ENCODE results near the gene HMGB1.

Gene HMGB1

DNA sequence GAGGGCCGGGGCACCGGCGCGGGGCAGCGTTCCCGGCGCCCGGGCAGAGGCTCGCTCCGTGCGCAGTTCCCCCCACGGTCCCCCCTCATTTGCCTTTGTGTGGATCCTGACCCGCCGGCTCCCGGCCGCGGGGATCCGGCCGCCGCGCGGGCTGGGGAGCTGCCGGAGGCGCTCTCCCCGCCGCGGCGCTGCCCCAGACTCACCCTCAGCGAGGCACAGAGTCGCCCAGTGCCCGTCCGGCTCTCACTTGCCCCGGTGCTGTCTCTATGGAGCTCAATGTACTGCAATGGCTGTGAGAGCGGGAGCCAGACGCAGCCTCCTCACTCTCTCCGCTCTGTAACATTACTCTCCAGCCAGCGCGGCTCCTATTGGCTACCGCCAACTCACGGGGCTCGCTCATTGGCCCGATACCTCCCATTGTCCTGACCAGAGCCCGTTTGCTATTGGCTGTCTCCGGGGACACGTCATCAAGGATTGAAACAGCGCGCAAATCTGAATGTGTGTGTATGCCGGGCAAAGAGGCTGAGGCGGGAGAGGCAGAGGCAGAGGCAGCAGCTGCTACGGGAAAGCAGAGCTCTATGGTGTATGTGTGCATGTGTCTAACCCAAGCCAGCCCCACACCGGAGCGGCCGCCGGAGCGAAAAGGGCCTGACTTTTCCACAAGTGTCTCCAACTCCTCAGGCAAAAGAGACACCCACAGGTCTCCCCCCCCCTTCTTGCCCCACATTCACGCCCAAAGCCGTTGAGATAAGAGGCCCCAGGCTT, at the start of gene HMGB1:
TSS of gene HMGB1 (minus strand) at position 344 of the 765 bp plus-strand sequence. CDS start 2,256 bp downstream, outside the sequence.
- peak; percentile 99 for TF ChIP-seq POLR2A (IDR thresholded peaks at IDR 0.05; ENCODE audit: low read length)
- TF ChIP-seq GATA1 (IDR thresholded peaks at IDR 0.05; ENCODE audit: low read depth, low read length) = no peak
- peak; percentile 99 for DNase-seq

DNA sequence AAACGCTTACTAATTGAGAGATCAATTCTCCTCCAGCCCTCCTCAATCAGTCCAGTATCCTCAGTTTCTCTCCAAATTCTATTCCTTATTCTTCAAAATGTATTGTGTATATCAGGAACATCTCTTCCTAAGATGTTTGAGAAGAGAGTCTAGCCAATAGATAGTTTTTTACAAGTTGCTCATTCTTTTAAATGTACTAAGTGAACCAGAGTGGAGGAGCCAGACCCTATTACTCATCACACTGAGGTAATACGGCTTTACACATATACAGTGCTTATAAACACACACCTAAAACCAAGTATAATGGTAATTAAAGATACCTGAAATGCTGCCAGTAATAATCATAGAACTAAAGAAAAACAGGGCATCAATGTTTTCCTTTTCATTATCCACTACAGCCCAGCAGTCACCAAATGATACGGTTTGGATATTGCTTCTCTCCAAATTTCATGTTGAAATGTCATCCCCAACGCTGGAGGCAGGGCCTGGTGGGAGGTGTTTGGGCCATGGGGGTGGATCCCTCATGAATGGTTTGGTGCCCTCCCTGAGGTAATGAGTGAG, 45.2 kb upstream of the HMGB1 start:
- DNase-seq = no peak
- no peak for TF ChIP-seq POLR2A (IDR thresholded peaks at IDR 0.05; ENCODE audit: low read length)
- no peak for TF ChIP-seq GATA1 (IDR thresholded peaks at IDR 0.05; ENCODE audit: low read depth, low read length)

DNA sequence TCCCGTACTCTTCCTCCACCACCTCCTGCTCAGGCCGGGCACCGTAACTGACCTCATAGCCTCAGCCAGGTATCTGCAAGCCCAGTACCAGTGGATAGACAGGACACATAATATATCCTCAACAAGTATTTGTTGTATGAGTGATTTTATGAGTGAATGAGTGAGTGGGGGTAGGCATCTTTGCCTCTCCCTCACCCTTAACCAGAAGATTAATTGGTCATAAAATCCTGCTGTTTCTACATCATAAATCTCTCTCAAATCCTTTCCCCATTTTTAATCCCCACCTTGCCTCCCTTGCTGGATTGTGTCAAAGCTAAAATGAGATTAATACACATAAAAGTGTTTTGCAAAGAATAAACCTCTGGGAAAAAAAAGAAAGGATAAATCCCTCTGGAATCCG, 44.4 kb upstream of the HMGB1 start:
- no peak for DNase-seq
- no peak for TF ChIP-seq POLR2A (IDR thresholded peaks at IDR 0.05; ENCODE audit: low read length)
- TF ChIP-seq GATA1 (IDR thresholded peaks at IDR 0.05; ENCODE audit: low read depth, low read length) = no peak

DNA sequence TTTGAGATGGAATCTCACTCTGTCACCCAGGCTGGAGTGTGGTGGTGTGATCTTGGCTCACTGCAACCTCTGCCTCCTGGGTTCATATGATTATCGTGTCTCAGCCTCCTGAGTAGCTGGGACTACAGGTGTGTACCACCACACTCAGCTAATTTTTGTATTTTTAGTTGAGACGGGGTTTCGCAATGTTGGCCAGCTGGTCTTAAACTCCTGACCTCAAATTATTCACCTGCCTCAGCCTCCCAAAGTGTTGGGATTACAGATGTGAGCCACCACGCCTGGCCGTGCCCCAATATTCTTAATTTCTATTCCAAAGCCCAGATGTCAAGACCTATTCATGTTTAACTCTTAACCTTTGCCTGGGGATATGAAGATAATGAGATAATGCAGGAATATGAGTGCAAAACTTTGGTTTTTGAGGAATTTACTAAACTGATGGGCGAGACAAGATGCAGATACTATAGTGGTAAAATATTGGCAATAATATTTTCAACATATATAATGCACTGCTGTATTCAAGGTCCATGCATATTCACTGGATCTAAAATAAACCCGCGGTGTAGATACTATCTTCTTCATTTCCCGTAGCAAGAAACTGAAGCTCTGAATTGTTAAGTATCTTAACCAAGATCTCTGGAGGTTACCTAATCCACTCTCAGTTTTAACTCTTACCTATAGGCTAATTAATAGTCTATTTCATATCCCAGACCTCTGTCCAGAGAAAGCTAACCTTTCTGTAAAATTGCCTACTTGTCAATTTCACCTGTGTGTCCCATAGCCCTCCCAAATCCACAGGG, 43.7 kb upstream of the HMGB1 start:
- TF ChIP-seq POLR2A (IDR thresholded peaks at IDR 0.05; ENCODE audit: low read length) (no peak), GATA1 (IDR thresholded peaks at IDR 0.05; ENCODE audit: low read depth, low read length) (no peak)
- DNase-seq = no peak

DNA sequence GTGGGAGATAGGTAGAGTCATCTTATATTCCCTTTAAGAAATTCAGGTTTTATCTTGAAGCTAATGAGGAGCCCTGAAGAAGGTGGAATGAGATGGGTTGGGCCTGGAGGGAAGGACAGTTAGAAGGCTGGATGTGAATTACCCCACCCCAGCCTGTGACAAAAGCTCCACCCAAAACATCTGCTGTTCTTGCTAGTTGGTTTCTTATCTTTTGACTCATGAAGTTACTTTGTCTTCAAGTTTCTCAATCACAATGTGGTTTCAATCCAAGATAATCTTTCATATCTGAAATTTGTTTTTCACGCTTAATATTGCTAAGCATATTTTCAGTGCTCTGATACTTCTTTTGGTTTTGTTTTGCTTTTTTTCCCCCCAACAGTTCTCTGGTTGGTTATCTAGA, 38.3 kb upstream of the HMGB1 start:
- TF ChIP-seq POLR2A (IDR thresholded peaks at IDR 0.05; ENCODE audit: low read length) (no peak), GATA1 (IDR thresholded peaks at IDR 0.05; ENCODE audit: low read depth, low read length) (peak; percentile 27)
- DNase-seq = peak; percentile 78 to 93

DNA sequence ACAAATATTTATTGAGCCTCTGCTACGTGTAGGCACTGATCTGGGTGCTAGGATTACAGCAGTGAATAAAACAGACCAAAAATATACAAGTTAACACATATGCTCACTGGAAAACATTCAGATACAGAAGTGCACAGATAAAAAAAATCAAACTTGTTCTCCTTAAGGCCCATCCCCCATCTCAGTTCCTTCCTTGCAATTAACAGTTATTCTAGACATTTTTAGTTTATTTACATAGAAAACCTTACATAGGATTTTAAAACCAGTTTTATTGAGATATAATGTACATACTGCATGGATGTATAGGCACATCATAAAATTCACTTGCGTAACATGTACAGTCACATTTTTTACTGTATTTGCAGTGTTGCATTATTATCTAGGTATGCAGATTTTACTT, 36.5 kb upstream of the HMGB1 start:
- TF ChIP-seq GATA1 (IDR thresholded peaks at IDR 0.05; ENCODE audit: low read depth, low read length) (no peak), POLR2A (IDR thresholded peaks at IDR 0.05; ENCODE audit: low read length) (no peak)
- DNase-seq = no peak

DNA sequence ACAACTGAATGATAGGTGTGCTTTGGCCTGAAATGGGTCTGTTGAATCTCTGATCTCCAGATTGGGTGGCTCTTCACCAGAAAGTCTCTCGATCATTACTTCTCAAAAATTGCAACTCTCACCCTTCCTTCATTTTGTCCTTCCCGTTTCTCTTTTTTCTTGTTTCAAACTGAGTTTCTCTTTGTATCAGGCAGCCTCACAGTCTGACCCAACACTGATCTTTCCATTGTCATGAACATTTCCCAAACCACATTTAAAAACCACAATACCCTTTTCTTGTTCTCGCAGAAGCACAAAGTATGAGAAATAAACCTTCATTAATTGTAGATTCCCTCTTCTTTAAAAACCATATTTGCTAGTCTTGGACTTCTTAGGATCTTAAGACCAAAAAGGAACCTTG, 33.6 kb upstream of the HMGB1 start:
- no peak for DNase-seq
- no peak for TF ChIP-seq POLR2A (IDR thresholded peaks at IDR 0.05; ENCODE audit: low read length)
- TF ChIP-seq GATA1 (IDR thresholded peaks at IDR 0.05; ENCODE audit: low read depth, low read length) = no peak

DNA sequence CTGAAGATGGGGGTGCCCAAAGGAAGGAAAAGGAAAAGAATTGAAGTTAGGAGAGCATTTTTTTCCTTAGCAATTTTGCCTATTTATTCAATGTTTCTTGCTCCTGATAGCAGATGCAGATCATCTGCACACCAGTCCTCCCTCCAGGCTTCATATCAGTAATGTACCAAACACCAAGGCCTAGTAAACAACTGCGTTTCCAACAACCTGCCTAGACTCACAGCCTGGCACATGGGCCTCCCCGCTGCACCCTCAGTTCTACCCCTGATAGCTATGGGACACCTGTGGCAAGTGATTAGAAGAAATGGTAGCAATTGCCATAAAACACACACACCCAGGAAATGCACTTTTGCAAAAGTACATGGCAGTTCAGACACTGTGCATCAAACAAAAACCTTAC, 30.4 kb upstream of the HMGB1 start:
- peak; percentile 42 for TF ChIP-seq POLR2A (IDR thresholded peaks at IDR 0.05; ENCODE audit: low read length)
- no peak for TF ChIP-seq GATA1 (IDR thresholded peaks at IDR 0.05; ENCODE audit: low read depth, low read length)

DNA sequence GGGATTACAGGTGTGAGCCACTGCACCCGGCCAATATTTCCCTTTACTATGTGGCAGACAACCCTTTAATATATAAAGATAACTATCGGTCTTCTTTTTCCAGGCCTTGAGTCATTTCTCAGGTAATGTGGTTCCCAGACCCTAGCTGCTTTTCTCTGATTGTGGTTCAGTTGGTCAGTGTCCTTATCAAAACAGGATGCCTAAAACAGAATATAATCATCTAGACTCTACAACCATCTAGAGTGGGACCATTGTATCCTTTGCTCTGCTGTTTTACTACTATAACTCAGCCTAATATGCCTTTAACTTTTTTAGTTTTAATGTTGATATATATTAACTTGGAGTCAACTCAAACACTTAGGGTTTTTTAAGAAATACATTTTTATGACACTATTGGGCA, 30.0 kb upstream of the HMGB1 start:
- TF ChIP-seq GATA1 (IDR thresholded peaks at IDR 0.05; ENCODE audit: low read depth, low read length) (no peak), POLR2A (IDR thresholded peaks at IDR 0.05; ENCODE audit: low read length) (no peak)
- DNase-seq = peak in 1 of 2 experiments; percentile 48

More for the DNA sequence above, 30.4 kb upstream of the HMGB1 start:
- DNase-seq = peak; percentile 46 to 88

DNA sequence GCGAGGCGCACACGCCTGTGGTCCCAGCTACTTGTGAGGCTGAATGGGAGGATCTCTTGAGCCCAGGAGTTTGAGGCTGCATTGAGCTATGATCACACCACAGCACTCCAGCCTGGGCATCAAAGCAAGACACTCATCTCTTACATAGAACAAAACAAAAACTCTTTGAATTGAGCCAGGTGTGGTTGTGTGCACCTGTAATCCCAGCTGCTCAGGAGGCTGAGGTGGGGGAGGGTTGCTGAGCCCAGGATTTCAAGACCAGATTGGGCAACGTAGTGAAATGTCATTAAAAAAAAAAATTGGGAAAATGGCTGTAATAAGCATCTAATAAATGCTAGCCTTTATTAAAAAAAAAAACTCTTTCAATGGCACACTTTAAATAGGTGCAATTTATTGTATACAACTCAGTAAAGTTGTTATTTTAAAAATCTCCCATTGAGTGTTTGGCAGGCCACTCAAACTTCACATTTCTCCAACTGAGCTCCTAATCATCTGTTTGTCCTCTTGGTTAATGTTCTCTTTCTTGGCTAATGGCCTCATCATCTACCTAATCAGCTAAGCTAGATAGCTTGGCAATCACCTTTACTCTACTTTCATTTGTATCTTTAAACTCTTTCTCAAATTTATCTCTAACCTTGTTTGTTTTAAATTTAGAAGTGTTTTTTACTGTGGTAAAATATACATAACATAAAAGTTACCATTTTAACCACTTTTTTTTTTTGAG, 28.1 kb upstream of the HMGB1 start:
- no peak for DNase-seq
- TF ChIP-seq GATA1 (IDR thresholded peaks at IDR 0.05; ENCODE audit: low read depth, low read length) (no peak), POLR2A (IDR thresholded peaks at IDR 0.05; ENCODE audit: low read length) (no peak)

DNA sequence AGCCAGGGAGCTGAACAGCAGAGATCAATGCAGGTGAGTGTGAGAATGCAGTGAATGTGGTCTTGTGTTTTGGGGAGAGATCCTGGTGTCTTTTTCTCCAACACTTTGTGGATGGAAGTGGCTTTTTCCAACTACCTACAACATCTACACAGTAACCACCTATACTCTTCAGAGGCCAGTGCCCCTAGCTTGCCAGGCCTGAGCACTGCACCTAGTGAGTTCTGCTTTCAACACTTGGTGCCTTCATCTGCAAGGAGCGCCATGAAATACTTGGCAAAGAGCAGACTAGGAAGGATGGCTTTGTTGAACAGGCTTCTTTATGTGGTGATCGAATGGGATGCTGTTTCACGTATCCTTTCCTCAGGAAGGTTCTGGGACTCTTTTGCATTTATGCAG, 21.3 kb upstream of the HMGB1 start:
- TF ChIP-seq GATA1 (IDR thresholded peaks at IDR 0.05; ENCODE audit: low read depth, low read length) (no peak), POLR2A (IDR thresholded peaks at IDR 0.05; ENCODE audit: low read length) (no peak)

DNA sequence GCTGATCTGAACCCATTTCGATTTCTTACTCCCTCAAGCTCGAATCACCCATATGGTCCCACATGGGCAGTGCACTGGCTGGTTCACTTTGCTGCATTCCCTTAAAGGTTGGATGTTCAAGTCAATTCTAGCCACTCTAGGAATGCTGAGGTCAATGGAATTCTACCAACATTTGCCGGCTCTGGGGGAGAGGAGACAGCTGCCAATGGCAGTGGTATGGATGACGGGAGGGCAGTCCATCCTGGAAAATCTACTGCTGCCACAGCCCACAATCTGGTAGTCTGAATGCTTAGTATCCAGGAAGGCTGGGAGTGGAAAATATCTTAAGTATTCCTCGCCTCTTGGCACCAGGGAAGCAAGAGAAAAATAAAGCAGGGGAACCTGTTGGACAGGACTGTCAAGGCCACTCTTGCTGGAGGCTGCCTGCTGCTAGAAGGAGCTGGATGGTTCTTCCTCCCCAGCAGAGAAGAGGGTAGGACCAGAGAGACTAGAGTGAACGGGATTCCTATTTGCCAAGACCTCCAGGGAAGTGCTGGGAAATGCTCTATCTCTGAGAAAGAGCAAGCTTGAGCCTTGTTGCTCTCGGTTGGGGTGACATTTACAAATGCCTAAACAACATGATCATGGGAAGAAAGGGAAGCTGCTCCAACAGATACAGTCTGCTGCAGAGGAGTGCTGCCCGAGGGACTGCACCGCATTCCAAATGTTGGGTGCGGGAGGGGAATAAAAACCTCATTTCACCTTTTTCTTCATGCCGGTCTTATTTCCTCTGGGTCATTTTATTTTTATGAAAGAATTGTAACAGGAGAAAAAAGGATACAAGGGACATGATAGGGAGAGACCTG, 20.7 kb upstream of the HMGB1 start:
- DNase-seq = no peak
- TF ChIP-seq GATA1 (IDR thresholded peaks at IDR 0.05; ENCODE audit: low read depth, low read length) (no peak), POLR2A (IDR thresholded peaks at IDR 0.05; ENCODE audit: low read length) (no peak)

More for the DNA sequence above, 21.3 kb upstream of the HMGB1 start:
- DNase-seq = no peak

DNA sequence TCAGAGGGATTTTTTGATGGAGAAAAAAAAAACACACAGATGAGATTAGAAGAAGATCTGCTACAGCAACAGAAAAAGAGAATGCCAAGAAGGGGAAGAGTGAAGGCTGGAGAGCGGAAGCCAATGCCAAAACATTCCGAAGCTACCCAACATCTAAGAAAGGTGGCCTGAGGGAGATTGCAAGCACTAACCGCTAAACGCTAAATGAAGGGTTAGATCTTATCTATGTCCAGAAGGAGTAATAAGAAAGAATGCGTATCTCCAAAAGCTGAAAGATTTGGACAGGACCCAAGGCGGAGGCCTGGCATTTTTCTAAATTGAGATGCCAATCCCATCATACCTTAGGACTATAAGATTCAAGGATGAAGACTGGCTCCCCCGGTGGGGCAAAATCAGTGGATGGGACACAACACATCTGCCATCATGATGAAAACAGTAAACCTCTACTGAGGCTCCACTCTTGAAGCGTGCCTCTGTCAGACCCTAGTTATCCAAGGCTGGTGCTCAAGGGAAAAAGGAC, 15.6 kb upstream of the HMGB1 start:
- DNase-seq = no peak
- TF ChIP-seq POLR2A (IDR thresholded peaks at IDR 0.05; ENCODE audit: low read length) = no peak
- TF ChIP-seq GATA1 (IDR thresholded peaks at IDR 0.05; ENCODE audit: low read depth, low read length) = no peak

Data from erythroblast (primary cell).